Measurements from ENCODE around the gene DHTKD1. TPM values are rescaled to one million over a fixed set of nuclear protein-coding genes. Genes with fewer than 3 reads are reported as not detected.

Gene DHTKD1
- total and polyA plus RNA-seq, 10 of the 15 experiments (the other 5 are each of a cell fraction or from before 2014, with no cell fraction given) = 11.3 to 35.0 (median 26.9) TPM

DNA sequence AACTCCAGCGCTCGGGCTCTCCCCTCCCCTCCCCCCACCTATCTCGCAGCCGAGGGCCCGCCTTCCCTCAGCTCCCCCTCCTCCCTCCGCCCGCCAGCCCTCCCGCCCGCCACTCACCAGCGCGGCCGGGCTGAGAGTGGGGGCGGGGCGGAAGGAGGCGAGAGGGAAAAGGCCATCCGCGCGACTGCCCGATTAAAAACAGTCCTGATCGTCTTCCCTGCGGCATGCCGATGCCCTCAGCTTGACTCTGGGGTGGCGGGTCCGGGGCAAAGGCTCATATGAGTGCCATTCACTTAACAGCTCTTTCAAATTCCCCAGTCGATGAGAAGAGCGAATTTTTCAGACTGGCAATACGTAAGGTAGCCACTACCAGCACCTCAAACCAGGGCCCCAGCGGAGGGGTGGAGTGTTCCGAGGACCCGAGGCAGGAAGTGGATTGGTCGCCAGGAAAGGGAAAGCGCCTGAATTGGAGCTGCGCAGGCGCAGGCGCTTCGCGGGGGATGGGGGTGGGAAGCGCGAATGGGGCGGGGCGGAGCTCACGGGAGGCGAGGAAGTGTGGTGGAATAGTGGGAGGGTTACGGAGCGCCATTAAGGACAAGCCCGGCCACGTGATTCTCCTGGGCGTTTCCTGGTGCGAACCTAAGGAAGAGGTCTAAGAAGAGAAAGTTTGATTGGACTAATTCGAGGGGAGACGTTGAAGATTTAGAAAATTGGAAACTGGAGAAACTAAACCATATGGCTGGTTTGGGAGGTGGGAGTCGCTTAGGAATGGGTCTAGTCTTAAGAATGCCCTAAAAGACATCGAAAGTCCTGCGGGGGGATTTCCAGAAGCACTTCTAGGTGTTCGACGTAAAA is 25.7 kb upstream of the DHTKD1 start, which contains the start of gene UPF2 (continued):
- TF ChIP-seq SIX5 (IDR thresholded peaks at IDR 0.05; ENCODE audit: low read depth, low read length, severe bottlenecking) (peak; percentile 2), SP1 (IDR thresholded peaks at IDR 0.05; ENCODE audit: low read depth, low read length) (peak; percentile 69), KLF5 (IDR thresholded peaks at IDR 0.05; ENCODE audit: partially characterized antibody) (no peak), BACH1 (IDR thresholded peaks at IDR 0.05; ENCODE audit: borderline replicate concordance) (no peak; the same call in 1 of the 2 replicates), POLR2AphosphoS2 (IDR thresholded peaks at IDR 0.05; ENCODE audit: low read depth, low read length) (no peak; the same call in 1 of the 2 replicates), SUZ12 (IDR thresholded peaks at IDR 0.05; ENCODE audit: unreplicated experiment) (no peak), RBBP5 (conservative IDR thresholded peaks at IDR 0.05) (no peak), CHD2 (IDR thresholded peaks at IDR 0.05; ENCODE audit: borderline replicate concordance, low read depth, low read length) (peak; percentile 62; the same call in 1 of the 2 replicates), CBFB (IDR thresholded peaks at IDR 0.05; ENCODE audit: low read depth) (peak; percentile 79; the same call in 1 of the 2 replicates), SMC3 (IDR thresholded peaks at IDR 0.05; ENCODE audit: borderline replicate concordance, low read length) (peak; percentile 8; the same call in 1 of the 2 replicates), CBX3 (IDR thresholded peaks at IDR 0.05; ENCODE audit: borderline replicate concordance, low read depth) (no peak), MEF2B (IDR thresholded peaks at IDR 0.05; ENCODE audit: partially characterized antibody, poor library complexity, severe bottlenecking) (peak; percentile 25), MYB (IDR thresholded peaks at IDR 0.05; ENCODE audit: borderline replicate concordance, low read depth, low read length) (peak; percentile 99), ETV6 (conservative IDR thresholded peaks at IDR 0.05 in 1 of 2, IDR thresholded peaks at IDR 0.05 in 1 of 2; ENCODE audit: borderline replicate concordance in 1 of 2, low read depth in 1 of 2) (no peak), GATAD2B (conservative IDR thresholded peaks at IDR 0.05; ENCODE audit: low read depth) (no peak), CEBPB (IDR thresholded peaks at IDR 0.05; ENCODE audit: borderline replicate concordance in 1 of 2, low read depth in 2 of 2, low read length in 2 of 2) (no peak), NR2F1 (conservative IDR thresholded peaks at IDR 0.05) (no peak), NFYB (IDR thresholded peaks at IDR 0.05; ENCODE audit: insufficient read depth, low read depth, low read length) (peak; percentile 52; the same call in 1 of the 2 replicates), CREB1 (IDR thresholded peaks at IDR 0.05; ENCODE audit: low read depth) (peak; percentile 50; the same call in 1 of the 2 replicates), BMI1 (IDR thresholded peaks at IDR 0.05; ENCODE audit: borderline replicate concordance) (no peak), NBN (IDR thresholded peaks at IDR 0.05) (peak; percentile 67; the same call in 1 of the 2 replicates), BHLHE40 (IDR thresholded peaks at IDR 0.05; ENCODE audit: borderline replicate concordance in 1 of 2, low read depth in 2 of 2, low read length in 1 of 2) (peak; percentile 86 to 87), ZNF24 (IDR thresholded peaks at IDR 0.05) (no peak)
- TF ChIP-seq, protein P1, sequence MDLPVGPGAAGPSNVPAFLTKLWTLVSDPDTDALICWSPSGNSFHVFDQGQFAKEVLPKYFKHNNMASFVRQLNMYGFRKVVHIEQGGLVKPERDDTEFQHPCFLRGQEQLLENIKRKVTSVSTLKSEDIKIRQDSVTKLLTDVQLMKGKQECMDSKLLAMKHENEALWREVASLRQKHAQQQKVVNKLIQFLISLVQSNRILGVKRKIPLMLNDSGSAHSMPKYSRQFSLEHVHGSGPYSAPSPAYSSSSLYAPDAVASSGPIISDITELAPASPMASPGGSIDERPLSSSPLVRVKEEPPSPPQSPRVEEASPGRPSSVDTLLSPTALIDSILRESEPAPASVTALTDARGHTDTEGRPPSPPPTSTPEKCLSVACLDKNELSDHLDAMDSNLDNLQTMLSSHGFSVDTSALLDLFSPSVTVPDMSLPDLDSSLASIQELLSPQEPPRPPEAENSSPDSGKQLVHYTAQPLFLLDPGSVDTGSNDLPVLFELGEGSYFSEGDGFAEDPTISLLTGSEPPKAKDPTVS (IDR thresholded peaks at IDR 0.05; ENCODE audit: low read depth, low read length) = 0 out of 2 replicates have a peak, but pooled peaks have one; percentile 65
- TF ChIP-seq, protein P2, sequence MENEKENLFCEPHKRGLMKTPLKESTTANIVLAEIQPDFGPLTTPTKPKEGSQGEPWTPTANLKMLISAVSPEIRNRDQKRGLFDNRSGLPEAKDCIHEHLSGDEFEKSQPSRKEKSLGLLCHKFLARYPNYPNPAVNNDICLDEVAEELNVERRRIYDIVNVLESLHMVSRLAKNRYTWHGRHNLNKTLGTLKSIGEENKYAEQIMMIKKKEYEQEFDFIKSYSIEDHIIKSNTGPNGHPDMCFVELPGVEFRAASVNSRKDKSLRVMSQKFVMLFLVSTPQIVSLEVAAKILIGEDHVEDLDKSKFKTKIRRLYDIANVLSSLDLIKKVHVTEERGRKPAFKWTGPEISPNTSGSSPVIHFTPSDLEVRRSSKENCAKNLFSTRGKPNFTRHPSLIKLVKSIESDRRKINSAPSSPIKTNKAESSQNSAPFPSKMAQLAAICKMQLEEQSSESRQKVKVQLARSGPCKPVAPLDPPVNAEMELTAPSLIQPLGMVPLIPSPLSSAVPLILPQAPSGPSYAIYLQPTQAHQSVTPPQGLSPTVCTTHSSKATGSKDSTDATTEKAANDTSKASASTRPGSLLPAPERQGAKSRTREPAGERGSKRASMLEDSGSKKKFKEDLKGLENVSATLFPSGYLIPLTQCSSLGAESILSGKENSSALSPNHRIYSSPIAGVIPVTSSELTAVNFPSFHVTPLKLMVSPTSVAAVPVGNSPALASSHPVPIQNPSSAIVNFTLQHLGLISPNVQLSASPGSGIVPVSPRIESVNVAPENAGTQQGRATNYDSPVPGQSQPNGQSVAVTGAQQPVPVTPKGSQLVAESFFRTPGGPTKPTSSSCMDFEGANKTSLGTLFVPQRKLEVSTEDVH (IDR thresholded peaks at IDR 0.05; ENCODE audit: low read depth, partially characterized antibody) = peak; percentile 39
